ENCODE data around the gene HTATIP2.
A peak's percentile ranks its signal among the peaks of the same experiment; 100 is the strongest.

HTATIP2 gene

DNA sequence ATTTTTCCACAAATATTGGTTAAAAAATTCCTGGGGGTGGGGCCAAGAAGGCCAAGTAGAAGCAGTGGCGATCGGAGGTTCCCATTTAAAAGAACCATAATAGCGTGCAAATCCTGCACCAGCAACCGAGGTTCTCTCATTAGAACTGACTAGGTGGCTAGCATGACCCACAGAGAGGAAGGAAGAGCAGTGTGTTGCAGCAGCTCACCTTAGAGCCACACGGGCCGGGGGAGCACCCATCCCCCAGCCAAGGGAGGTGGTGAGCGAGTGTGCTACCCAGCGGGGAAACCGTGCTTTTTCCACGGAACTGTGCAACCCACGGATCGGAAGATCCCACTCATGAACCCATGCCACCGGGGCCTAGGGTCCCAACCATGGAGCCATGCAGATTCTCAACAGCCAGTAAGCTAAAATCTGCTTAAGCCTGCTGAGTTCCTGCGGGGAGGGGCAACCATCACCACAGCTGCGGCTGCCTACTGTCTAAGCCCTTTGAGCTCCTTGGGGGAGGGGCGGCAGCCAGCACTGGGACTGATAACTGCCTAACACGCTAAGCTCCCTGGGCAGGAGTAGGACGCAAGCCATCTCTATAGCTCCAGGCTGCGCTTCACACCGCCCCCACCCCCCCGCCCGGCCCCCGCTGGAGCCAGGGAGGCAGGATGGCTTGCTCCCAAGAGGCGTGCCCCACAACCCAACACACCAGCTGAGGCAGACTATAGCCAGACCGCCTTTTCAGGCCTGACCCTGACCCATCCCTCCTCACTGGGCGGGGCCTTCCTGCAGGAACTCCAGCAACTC, 21.0 kb upstream of the HTATIP2 start:
- no peak for DNase-seq (ENCODE audit: low read depth)
- TF ChIP-seq, protein P1, sequence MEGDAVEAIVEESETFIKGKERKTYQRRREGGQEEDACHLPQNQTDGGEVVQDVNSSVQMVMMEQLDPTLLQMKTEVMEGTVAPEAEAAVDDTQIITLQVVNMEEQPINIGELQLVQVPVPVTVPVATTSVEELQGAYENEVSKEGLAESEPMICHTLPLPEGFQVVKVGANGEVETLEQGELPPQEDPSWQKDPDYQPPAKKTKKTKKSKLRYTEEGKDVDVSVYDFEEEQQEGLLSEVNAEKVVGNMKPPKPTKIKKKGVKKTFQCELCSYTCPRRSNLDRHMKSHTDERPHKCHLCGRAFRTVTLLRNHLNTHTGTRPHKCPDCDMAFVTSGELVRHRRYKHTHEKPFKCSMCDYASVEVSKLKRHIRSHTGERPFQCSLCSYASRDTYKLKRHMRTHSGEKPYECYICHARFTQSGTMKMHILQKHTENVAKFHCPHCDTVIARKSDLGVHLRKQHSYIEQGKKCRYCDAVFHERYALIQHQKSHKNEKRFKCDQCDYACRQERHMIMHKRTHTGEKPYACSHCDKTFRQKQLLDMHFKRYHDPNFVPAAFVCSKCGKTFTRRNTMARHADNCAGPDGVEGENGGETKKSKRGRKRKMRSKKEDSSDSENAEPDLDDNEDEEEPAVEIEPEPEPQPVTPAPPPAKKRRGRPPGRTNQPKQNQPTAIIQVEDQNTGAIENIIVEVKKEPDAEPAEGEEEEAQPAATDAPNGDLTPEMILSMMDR (IDR thresholded peaks at IDR 0.05; ENCODE audit: low read depth, low read length, missing control alignments), result no peak
- H3K4me3 ChIP-seq (ENCODE audit: low read depth, low read length), result no peak overlapping the region

- no peak overlapping the region for H3K4me3 ChIP-seq (ENCODE audit: low read depth, low read length)
- TF ChIP-seq, protein P1 (IDR thresholded peaks at IDR 0.05; ENCODE audit: low read depth, low read length, missing control alignments), result no peak
- DNase-seq (ENCODE audit: low read depth), result no peak
Observed at GRCh38 chr11:20351136-20351535, 12.4 kb upstream of the HTATIP2 start.

GRCh38 chr11:20351751-20352262, 11.7 kb upstream of the HTATIP2 start:
- DNase-seq (ENCODE audit: low read depth), result no peak
- H3K4me3 ChIP-seq (ENCODE audit: low read depth, low read length), result no peak overlapping the region
- TF ChIP-seq, protein P1 (IDR thresholded peaks at IDR 0.05; ENCODE audit: low read depth, low read length, missing control alignments), result no peak

- no peak overlapping the region for H3K4me3 ChIP-seq (ENCODE audit: low read depth, low read length)
- TF ChIP-seq, protein P1 (IDR thresholded peaks at IDR 0.05; ENCODE audit: low read depth, low read length, missing control alignments), result peak; percentile 78
- DNase-seq (ENCODE audit: low read depth), result no peak
Observed at GRCh38 chr11:20353829-20354434, 9.6 kb upstream of the HTATIP2 start.

- DNase-seq (ENCODE audit: low read depth), result no peak
- no peak overlapping the region for H3K4me3 ChIP-seq (ENCODE audit: low read depth, low read length)
- TF ChIP-seq, protein P1 (IDR thresholded peaks at IDR 0.05; ENCODE audit: low read depth, low read length, missing control alignments), result peak; percentile 78
Observed at GRCh38 chr11:20355221-20356219, 8.0 kb upstream of the HTATIP2 start.

GRCh38 chr11:20357150-20357549, 6.4 kb upstream of the HTATIP2 start:
- H3K4me3 ChIP-seq (ENCODE audit: low read depth, low read length), result no peak overlapping the region
- TF ChIP-seq, protein P1 (IDR thresholded peaks at IDR 0.05; ENCODE audit: low read depth, low read length, missing control alignments), result no peak
- DNase-seq (ENCODE audit: low read depth), result no peak

Measured in GM12864 (cell line).